B cell (primary cell): Measurements from ENCODE around the gene PTCD1.

ENCODE experiments used
- EZH2 ChIP-seq: IDR thresholded peaks from 2 replicates; pipeline ENCODE4 v1.6.1; 2012; ENCODE audit warnings: borderline replicate concordance, low read depth, mild to moderate bottlenecking, moderate library complexity, low read length; ENCODE audit not compliant: insufficient read depth, poor library complexity, severe bottlenecking
- TF ChIP-seq, protein P1 (sequence below): fragments of 200-600 bp; IDR thresholded peaks from one replicate; pipeline ENCODE4 v1.8.0; 2022; ENCODE audit warnings: antibody characterized with exemption, mild to moderate bottlenecking

DNA sequence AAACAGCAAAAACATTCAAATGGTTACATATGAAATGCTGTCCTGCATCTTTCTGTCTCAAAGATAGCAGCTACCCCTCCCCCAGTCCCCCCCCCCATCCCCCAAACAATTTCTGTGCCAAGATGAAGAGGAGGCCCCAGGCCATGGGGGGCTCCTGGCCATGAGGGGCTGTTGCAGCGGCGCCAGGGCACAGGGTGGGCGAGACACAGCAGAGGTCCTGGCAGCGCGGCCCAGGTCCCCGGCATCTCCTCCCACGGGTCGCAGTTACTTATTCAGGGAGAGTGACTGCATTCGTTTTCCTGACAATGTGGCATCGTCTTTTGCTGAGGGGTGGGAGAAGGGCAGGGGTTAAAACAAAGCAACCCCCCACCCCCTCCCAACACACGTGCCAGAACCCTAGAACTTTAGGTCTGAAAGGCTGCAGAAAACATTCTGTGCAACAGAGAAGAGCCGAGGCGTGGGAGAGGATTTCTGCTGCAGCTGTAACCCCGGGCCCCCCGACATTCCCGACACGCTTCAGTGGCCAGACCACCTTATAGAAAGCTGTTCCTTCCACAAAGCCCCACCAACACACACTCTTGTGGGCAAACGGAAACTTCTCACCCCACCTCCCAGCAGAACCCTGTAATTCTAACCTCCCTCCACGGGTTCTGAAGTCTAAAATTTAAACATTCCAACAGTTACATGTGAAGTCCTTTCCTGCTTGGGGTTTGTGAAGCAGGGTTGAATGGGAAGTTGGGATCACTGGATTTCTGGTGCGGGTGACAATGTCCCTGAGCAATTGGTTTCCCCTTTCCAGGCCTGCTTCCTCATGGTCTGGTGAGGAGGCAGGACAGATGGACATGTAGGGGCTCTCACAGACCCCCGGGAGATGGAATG lies 41.9 kb downstream of the PTCD1 start:
- TF ChIP-seq, protein P1, sequence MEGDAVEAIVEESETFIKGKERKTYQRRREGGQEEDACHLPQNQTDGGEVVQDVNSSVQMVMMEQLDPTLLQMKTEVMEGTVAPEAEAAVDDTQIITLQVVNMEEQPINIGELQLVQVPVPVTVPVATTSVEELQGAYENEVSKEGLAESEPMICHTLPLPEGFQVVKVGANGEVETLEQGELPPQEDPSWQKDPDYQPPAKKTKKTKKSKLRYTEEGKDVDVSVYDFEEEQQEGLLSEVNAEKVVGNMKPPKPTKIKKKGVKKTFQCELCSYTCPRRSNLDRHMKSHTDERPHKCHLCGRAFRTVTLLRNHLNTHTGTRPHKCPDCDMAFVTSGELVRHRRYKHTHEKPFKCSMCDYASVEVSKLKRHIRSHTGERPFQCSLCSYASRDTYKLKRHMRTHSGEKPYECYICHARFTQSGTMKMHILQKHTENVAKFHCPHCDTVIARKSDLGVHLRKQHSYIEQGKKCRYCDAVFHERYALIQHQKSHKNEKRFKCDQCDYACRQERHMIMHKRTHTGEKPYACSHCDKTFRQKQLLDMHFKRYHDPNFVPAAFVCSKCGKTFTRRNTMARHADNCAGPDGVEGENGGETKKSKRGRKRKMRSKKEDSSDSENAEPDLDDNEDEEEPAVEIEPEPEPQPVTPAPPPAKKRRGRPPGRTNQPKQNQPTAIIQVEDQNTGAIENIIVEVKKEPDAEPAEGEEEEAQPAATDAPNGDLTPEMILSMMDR, result no peak
- TF ChIP-seq EZH2, result no peak
